GM21367 (cell line): ENCODE data around the gene SCN1A.
"Not testable (repeated sequence)": the region's sequence is repeated elsewhere in the genome, so short reads cannot be mapped to it uniquely, and the experiment has no call there.

Experiments
- ATAC-seq: cut with Tn5 transposase; IDR thresholded peaks from one replicate; pipeline ENCODE4 v1.9.1; 2021; ENCODE audit not compliant: unreplicated experiment

SCN1A gene

GRCh38 chr2:166127217-166128155 lies at the start of gene SCN1A:
TSS of gene SCN1A (minus strand) at chr2:166128020. CDS start at chr2:166073621, 54,399 bp downstream.
- ATAC-seq, result no peak

GRCh38 chr2:166173263-166173662 lies 45.4 kb upstream of the SCN1A start:
- ATAC-seq, result no peak

- no peak for ATAC-seq
Measured at GRCh38 chr2:166171216-166171615, 43.4 kb upstream of the SCN1A start.

- ATAC-seq, result peak; percentile 55
Measured at GRCh38 chr2:166170356-166170755, 42.5 kb upstream of the SCN1A start.

- no peak for ATAC-seq
Measured at GRCh38 chr2:166167449-166167848, 39.6 kb upstream of the SCN1A start.

GRCh38 chr2:166163775-166164174 lies 36.0 kb upstream of the SCN1A start:
- no peak for ATAC-seq

- ATAC-seq, result no peak
Measured at GRCh38 chr2:166158546-166158945, 30.7 kb upstream of the SCN1A start.

- ATAC-seq, result no peak
Measured at GRCh38 chr2:166157578-166157977, 29.8 kb upstream of the SCN1A start.

GRCh38 chr2:166156985-166157490 lies 29.2 kb upstream of the SCN1A start:
- ATAC-seq, result no peak

GRCh38 chr2:166155589-166155988 lies 27.8 kb upstream of the SCN1A start:
- no peak for ATAC-seq

- no peak for ATAC-seq
Measured at GRCh38 chr2:166154685-166155338, 27.0 kb upstream of the SCN1A start.

GRCh38 chr2:166152064-166152463 lies 24.2 kb upstream of the SCN1A start:
- no peak for ATAC-seq

GRCh38 chr2:166148500-166149400 lies 20.9 kb upstream of the SCN1A start:
- no peak for ATAC-seq

GRCh38 chr2:166147883-166148282 lies 20.1 kb upstream of the SCN1A start:
- ATAC-seq, result no peak

- ATAC-seq, result no peak
Measured at GRCh38 chr2:166144071-166144470, 16.3 kb upstream of the SCN1A start.

- no peak for ATAC-seq
Measured at GRCh38 chr2:166140932-166141331, 13.1 kb upstream of the SCN1A start.

GRCh38 chr2:166140475-166140874 lies 12.7 kb upstream of the SCN1A start:
- no peak for ATAC-seq

GRCh38 chr2:166139479-166139878 lies 11.7 kb upstream of the SCN1A start:
- ATAC-seq, result not testable (repeated sequence)

- no peak for ATAC-seq
Measured at GRCh38 chr2:166138667-166139066, 10.8 kb upstream of the SCN1A start.

GRCh38 chr2:166138144-166138543 lies 10.3 kb upstream of the SCN1A start:
- ATAC-seq, result no peak

GRCh38 chr2:166137331-166137730 lies 9.5 kb upstream of the SCN1A start:
- ATAC-seq, result no peak
